Keratinocyte (primary cell): ENCODE data around the gene HAVCR2. TPM values are rescaled to one million over a fixed set of nuclear protein-coding genes. Genes with fewer than 3 reads are reported as not detected.

Source experiments
- DNase-seq: peaks from one replicate; pipeline ENCODE4 v3.0.0-alpha.2; 2011; ENCODE audit warnings: low read depth, missing footprints, low spot score
- FAIRE-seq: peaks from 2 replicates; lab custom pipeline; 2011; peaks lifted over from hg19 to GRCh38; lab: Jason Lieb, UNC
- H2AFZ ChIP-seq: 2 replicates; pipeline ENCODE4 v1.6.0; 2012; ENCODE audit warnings: low read length, control low read depth, inconsistent platforms; ENCODE audit not compliant: control insufficient read depth
- H3K27ac ChIP-seq: 2 replicates; pipeline ENCODE4 v1.5.1; 2011; ENCODE audit warnings: low read length; ENCODE audit not compliant: control insufficient read depth, insufficient read depth
- H3K27me3 ChIP-seq: 3 replicates; pipeline ENCODE4 v1.6.0; 2011; ENCODE audit warnings: low read length; ENCODE audit not compliant: control insufficient read depth, insufficient read depth; ENCODE audit errors: extremely low read depth
- H3K36me3 ChIP-seq, 2 experiments: 2 replicates in 1 of 2; 3 replicates in 1 of 2; pipeline ENCODE4 v1.5.1; 2011; ENCODE audit warnings: low read length in 2 of 2, mild to moderate bottlenecking in 1 of 2; ENCODE audit not compliant: control insufficient read depth in 2 of 2, insufficient read depth in 2 of 2; ENCODE audit errors: extremely low read depth in 1 of 2
- H3K4me1 ChIP-seq: 3 replicates; pipeline ENCODE4 v1.5.1; 2011; ENCODE audit warnings: low read length; ENCODE audit not compliant: control insufficient read depth, insufficient read depth; ENCODE audit errors: extremely low read depth
- H3K4me2 ChIP-seq: 3 replicates; pipeline ENCODE4 v1.6.0; 2011; ENCODE audit warnings: low read depth, low read length; ENCODE audit not compliant: control insufficient read depth, insufficient read depth; ENCODE audit errors: extremely low read depth
- H3K4me3 ChIP-seq, 3 experiments: fragments of 200-600 bp in 1 of 3; sonication (generic) in 1 of 3; 2 replicates in 2 of 3; 3 replicates in 1 of 3; pipeline ENCODE4 v1.5.1; 2011 to 2016; ENCODE audit warnings: low read length in 3 of 3, mild to moderate bottlenecking in 3 of 3, control low read depth in 2 of 3, inconsistent platforms in 1 of 3, low read depth in 1 of 3, mixed read lengths in 1 of 3, mixed run types in 1 of 3, moderate library complexity in 1 of 3; ENCODE audit not compliant: control insufficient read depth in 2 of 3, insufficient read depth in 2 of 3; ENCODE audit errors: extremely low read depth in 1 of 3
- H3K79me2 ChIP-seq: 2 replicates; pipeline ENCODE4 v1.6.0; 2012; ENCODE audit warnings: low read length; ENCODE audit not compliant: control insufficient read depth, insufficient read depth
- H3K9ac ChIP-seq: 3 replicates; pipeline ENCODE4 v1.6.0; 2011; ENCODE audit warnings: low read length; ENCODE audit not compliant: control insufficient read depth, insufficient read depth; ENCODE audit errors: extremely low read depth
- H3K9me1 ChIP-seq: 3 replicates; pipeline ENCODE4 v1.6.0; 2011; ENCODE audit warnings: low read length; ENCODE audit not compliant: control insufficient read depth, insufficient read depth; ENCODE audit errors: extremely low read depth
- H3K9me3 ChIP-seq: 2 replicates; pipeline ENCODE4 v1.5.1; 2012; ENCODE audit warnings: low read depth, low read length; ENCODE audit not compliant: control insufficient read depth
- H4K20me1 ChIP-seq: 3 replicates; pipeline ENCODE4 v1.6.0; 2011; ENCODE audit warnings: low read length; ENCODE audit not compliant: control insufficient read depth, insufficient read depth; ENCODE audit errors: extremely low read depth
- EZH2 ChIP-seq: IDR thresholded peaks from one replicate; pipeline ENCODE4 v1.6.1; 2012; ENCODE audit warnings: inconsistent platforms, mild to moderate bottlenecking, low read length, moderate library complexity
- dilution Hi-C: fragments of 300-500 bp; cut with MboI; formaldehyde crosslinking; loops from one replicate; pipeline ENCODE4 v1.7.0; 2020; ENCODE audit warnings: low sequenced_read_pairs; ENCODE audit not compliant: extremely low pct_ligation_motif_present
- polyA plus RNA-seq, 5 experiments: library from polyadenylated mRNA; depleted of rRNA in 3 of 5; stranded (reverse) in 3 of 5; stranded (forward) in 1 of 5; unstranded in 1 of 5; fragments of >200 nt; gene quantifications; 1 replicate in 1 of 5; 2 replicates in 3 of 5; 3 replicates in 1 of 5; pipeline versions ENCODE4 v1.2.1 to v1.2.3, GENCODE V29; 2011 to 2012; ENCODE audit warnings: missing spikeins in 2 of 5, low read depth in 1 of 5, low replicate concordance in 1 of 5
- TF ChIP-seq, protein P1 (sequence below), 3 experiments: IDR thresholded peaks in 1 of 3; conservative IDR thresholded peaks in 1 of 3; optimal IDR thresholded peaks in 1 of 3; 2 replicates in 2 of 3; 3 replicates in 1 of 3; pipeline versions ENCODE3 to v1.5.1; 2011; ENCODE audit warnings: low read length in 3 of 3, mild to moderate bottlenecking in 3 of 3, moderate library complexity in 2 of 3, control low read depth in 1 of 3, inconsistent platforms in 1 of 3; ENCODE audit not compliant: insufficient read depth in 2 of 3; ENCODE audit errors: extremely low read depth in 1 of 3

HAVCR2 gene
- polyA plus RNA-seq, 1 donor (not counting 4 experiments of a cell fraction or from before 2014, with no cell fraction given), result 0.03 TPM

DNA sequence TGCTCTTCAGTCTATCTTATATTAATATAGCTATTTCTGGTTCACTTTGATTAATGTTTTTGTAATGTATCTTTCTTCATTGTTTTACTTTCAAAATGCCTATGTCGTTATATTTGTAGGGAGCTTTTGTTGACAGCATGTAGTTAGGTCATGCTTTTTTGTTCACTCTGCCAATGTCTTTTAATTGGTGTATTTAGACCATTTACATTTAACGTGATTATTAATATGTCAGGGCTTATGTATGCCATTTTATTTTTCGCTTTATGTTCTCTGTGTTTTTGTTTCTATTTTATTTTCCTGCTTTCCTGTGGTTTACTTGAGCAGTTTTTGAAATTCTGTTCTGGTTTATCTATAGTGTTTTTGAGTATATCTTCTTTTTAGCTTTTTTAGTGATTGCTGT is 46.5 kb upstream of the HAVCR2 start:
- DNase-seq, result no peak
- no peak for FAIRE-seq
- dilution Hi-C loops, result no loop called here
- no peak overlapping the region for H3K4me2 ChIP-seq
- no peaks in the 10 kb centered on the region for H3K9me3 ChIP-seq
- H3K36me3 ChIP-seq, result no peaks in the 10 kb centered on the region
- no peak overlapping the region for H2AFZ ChIP-seq
- H3K9me1 ChIP-seq, result no peaks in the 10 kb centered on the region
- no peak overlapping the region for H3K9ac ChIP-seq
- no peak for TF ChIP-seq EZH2
- TF ChIP-seq, protein P1, sequence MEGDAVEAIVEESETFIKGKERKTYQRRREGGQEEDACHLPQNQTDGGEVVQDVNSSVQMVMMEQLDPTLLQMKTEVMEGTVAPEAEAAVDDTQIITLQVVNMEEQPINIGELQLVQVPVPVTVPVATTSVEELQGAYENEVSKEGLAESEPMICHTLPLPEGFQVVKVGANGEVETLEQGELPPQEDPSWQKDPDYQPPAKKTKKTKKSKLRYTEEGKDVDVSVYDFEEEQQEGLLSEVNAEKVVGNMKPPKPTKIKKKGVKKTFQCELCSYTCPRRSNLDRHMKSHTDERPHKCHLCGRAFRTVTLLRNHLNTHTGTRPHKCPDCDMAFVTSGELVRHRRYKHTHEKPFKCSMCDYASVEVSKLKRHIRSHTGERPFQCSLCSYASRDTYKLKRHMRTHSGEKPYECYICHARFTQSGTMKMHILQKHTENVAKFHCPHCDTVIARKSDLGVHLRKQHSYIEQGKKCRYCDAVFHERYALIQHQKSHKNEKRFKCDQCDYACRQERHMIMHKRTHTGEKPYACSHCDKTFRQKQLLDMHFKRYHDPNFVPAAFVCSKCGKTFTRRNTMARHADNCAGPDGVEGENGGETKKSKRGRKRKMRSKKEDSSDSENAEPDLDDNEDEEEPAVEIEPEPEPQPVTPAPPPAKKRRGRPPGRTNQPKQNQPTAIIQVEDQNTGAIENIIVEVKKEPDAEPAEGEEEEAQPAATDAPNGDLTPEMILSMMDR (optimal IDR thresholded peaks at IDR 0.05 in 1 of 3, IDR thresholded peaks at IDR 0.05 in 1 of 3, conservative IDR thresholded peaks at IDR 0.05 in 1 of 3; ENCODE audit: extremely low read depth in 1 of 3, insufficient read depth in 2 of 3, low read length in 3 of 3), result no peak
- no peaks in the 10 kb centered on the region for H3K4me1 ChIP-seq
- H4K20me1 ChIP-seq, result no peaks in the 10 kb centered on the region
- no peak overlapping the region for H3K4me3 ChIP-seq
- H3K27ac ChIP-seq, result no peak overlapping the region
- H3K79me2 ChIP-seq, result no peaks in the 10 kb centered on the region
- no peaks in the 10 kb centered on the region for H3K27me3 ChIP-seq

DNA sequence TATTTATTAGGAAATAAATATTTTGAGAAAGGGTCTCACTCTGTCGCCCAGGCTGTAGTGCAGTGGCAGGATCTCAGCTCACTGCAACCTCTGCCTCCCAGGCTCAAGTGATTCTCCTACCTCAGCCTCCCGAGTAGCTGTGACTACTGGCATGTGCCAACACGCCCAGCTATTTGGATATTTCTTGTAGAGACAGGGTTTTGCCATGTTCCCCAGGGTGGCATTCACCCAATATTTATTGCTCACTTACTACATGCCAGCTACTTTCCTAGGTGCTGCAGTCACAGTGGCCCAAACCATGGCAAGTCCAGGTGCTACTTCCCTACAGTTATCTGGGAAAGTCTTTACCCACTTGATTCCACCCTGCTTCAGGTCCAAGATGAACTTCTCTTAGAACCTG is 42.2 kb upstream of the HAVCR2 start:
- DNase-seq (no peak), FAIRE-seq (no peak)
- Histone ChIP-seq H3K36me3 (no peaks in the 10 kb centered on the region), H3K79me2 (no peaks in the 10 kb centered on the region), H3K4me1 (no peaks in the 10 kb centered on the region), H3K9ac (no peak overlapping the region), H3K27me3 (no peaks in the 10 kb centered on the region), H3K4me2 (no peak overlapping the region), H3K4me3 (no peak overlapping the region), H3K9me1 (no peaks in the 10 kb centered on the region), H3K27ac (no peak overlapping the region), H3K9me3 (no peaks in the 10 kb centered on the region), H4K20me1 (no peaks in the 10 kb centered on the region), H2AFZ (no peak overlapping the region)
- TF ChIP-seq EZH2, result no peak
- TF ChIP-seq, protein P1 (optimal IDR thresholded peaks at IDR 0.05 in 1 of 3, IDR thresholded peaks at IDR 0.05 in 1 of 3, conservative IDR thresholded peaks at IDR 0.05 in 1 of 3; ENCODE audit: extremely low read depth in 1 of 3, insufficient read depth in 2 of 3, low read length in 3 of 3), result no peak
- dilution Hi-C loops, result no loop called here
